GM18508 (cell line): ENCODE data around the gene PPP1R16B.
A peak's percentile ranks its signal among the peaks of the same experiment; 100 is the strongest.
"Not testable (repeated sequence)": the region's sequence is repeated elsewhere in the genome, so short reads cannot be mapped to it uniquely, and the experiment has no call there.

Experiments used
- ATAC-seq: cut with Tn5 transposase; IDR thresholded peaks from one replicate; pipeline ENCODE4 v1.9.1; 2021; ENCODE audit warnings: moderate number of reproducible peaks; ENCODE audit not compliant: insufficient read depth, unreplicated experiment

The PPP1R16B gene

DNA sequence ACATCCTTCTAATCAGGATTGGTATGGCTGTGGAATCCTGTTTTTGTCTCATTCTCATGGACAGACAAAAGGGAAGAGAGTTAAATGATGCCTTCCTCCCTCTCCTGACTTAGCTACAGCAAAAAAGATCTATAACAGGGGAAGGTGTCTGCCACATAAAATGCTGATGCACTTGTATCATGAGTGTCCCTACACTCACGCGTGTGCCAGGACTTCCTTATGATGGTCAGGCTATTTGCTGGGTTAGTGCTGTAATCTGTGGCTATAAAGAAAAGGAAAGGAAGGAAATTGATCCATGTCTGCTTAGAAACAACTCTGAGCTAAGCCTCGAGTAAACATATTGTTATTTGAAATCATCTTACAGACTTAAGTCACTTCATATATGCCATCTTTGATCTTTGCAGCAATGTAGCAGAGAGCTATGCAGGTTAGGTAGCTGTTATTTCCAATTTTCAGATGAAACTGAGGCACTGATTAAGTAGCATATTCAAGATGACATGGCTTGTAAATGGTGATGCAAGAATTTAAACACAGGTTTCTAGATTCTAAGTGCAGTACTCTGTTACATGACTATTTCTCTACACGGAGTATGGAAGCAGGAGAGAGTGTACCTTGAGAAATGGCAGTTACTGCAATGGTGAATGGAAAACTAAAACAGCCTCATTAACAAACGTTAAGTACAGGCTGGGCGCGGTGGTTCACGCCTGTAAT is 148.3 kb downstream of the PPP1R16B start:
- ATAC-seq = no peak

DNA sequence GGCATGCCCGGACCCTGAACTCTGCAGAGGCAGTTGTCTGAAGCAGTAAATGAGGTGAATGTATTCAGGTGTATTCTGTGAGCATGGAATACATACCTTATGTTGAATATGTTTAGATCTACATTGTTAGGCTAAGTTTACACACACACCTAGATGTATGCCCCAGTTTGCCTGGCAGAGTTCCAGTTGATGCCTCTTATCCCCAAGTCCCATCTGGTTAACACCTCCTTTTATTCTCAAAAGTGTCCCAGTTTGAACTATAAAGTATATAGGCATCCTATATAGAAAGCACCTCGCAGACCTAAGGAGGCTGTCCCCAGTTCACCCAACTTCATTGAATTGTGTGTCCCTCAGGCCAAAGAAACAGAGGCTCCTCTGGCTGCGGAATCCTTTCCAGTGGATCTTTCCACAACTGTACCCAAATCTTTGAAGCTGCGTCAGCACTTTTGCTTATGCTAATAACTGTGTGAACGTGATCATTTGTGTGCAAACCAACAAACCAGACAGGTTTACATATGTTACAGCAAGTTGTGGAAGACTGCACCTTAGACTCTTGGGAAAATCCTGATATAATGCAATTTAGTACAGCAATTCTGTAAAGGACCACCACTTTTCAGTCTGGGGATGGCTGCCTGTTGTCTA is 151.9 kb downstream of the PPP1R16B start:
- no peak for ATAC-seq

DNA sequence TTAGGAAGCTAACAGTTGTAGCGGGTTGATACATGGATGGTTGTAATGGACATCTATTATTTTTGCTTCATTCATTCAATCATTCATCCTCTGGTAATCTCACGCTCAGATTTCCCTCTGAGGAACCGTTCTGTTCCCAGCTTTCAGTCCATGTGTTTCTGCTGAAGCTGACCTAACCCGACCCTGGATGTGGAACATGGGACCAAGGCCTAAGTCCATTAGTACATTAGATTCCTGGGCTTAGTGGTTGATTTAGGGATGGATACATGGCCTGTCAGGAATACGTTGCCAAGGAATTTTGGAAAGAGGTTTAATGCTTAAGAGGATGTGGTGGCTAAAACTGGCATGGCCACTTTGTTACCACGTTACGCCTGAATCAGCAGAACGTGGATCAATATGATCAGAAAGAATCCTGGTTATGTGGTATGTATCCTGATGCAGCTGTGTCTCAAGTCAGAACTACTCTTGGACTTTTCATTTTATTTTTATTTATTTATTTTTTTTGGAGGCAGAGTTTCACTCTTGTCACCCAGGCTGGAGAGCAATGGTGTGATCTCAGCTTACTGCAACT is 152.5 kb downstream of the PPP1R16B start:
- no peak for ATAC-seq

DNA sequence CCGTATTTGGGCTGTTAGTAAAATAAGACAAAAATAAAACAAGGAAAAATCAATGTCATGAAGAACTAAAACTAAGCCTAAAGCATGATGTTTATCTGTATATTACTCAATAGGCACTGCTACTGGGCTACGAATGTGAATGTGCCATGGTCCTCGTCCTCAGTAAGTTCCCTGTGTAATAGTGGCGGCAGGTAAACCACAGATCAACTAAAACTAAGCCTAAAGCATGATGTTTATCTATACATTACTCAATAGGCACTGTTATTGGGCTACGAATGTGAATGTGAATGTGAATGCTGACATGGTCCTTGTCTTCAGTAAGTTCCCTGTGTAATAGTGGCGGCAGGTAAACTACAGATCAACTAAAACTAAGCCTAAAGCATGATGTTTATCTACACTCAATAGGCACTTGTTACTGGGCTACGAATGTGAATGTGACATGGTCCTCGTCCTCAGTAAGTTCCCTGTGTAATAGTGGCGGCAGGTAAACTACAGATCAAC is 154.7 kb downstream of the PPP1R16B start:
- ATAC-seq = not testable (repeated sequence)

DNA sequence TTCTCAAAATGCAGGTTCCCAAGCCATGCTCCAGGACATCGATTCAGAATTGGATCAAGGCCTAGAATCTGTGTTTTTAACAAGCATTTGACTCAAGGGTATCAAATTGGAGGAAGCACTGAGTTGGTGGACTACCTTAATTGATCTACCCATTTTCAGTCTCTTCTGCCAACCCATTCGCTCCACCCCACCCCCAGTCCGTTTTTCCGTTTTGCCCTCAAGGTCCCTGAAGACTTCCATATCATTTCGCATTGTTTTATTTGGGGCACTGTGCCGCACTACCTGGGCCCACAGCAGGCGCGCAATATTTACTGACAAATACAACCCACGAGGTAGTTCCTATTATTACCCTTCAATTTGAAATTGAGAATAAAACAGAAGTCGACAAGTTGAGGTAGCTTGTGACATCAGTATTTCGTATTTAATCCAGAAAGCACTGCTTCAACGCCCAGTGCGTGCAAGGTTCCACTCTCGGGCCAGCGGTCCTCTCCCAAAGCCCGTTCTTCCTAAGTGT is 156.1 kb downstream of the PPP1R16B start:
- ATAC-seq = no peak

DNA sequence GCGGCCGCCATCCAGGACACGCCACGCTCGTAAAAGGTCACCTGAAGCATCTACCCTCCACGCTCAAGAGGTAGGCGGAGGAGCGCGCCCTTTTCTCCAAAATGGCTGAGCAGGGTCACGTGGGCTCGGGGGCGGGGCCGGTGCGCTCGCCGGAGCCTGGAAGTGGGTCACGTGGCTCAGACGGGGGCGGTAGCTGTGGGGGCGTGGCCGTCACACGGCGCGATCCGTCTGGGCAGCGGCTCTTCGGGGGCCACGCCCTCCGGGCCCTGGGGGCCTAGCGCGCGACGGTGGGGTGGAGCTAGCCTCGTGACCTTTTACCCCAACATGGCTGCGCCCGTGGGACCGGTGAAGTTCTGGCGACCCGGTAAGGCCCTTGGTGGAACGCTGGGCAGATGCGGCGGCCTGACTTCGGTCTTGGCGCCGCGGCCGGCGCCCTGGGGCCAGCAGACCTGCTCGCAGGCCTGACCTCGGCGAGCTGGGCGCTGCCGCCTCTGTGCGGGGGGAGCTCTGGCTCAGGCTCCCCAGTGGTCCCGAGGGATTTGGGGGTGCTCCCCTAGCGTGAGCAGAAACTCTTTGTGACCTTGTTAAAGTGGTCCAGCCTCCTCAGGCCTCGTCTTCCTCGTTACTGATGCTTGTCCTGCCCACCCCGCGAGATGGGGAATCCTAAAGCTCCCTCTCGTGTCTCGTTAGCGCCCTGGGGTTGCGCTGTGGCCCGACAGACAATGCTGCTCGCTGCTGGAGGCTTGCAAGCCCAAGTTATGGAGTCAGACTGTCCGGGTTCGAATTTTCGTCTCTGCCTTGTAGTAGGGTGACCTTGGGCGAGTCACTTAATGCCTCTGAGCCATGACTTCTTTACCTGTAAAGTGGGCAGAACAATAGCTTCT is 156.8 kb downstream of the PPP1R16B start, which contains the start of gene DHX35:
Gene DHX35, plus strand, starts transcription at position 301 of the 884 bp plus-strand sequence. Its CDS starts 24 bp downstream, at position 325.
- peak; percentile 53 for ATAC-seq

DNA sequence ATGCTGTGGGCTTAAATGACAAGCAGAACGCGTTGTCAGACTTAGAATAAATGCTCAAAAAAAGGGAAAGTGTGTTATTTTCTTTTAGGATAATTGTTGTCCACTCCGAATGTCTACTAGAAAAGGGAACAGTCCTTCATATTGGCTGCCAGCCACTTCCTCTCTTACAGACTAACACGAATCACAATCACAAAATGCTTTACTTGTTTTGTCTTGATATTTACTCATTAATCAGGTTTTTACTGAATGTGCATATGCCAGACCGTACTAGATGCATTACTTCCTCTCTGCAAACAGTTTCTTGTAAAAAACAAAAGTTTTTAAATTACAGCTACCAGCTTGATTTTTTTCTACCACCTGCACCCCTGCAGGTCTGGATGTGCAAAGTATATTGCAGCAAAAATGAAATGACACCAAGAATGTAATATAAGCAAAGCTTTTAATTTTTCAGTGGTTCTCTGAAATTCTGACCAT is 157.5 kb downstream of the PPP1R16B start:
- ATAC-seq = no peak

DNA sequence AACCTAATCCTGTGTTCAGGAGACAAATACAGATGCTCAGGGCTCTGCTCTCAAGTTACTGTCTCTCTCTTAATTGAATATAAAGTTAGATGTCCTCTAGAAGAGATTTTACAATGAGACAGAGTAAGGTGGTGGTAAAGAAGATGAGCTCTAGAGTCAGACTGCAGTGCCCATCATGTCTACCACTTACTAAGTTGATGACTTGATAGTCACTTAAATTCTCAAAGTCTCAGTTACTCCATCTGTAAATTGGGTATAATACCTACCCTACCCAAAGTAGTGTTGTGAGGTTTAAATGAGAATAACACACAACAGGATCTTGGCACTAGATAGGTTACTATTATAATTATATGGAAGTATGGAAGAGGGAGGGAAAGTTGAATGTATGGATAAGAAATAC is 158.2 kb downstream of the PPP1R16B start:
- no peak for ATAC-seq

DNA sequence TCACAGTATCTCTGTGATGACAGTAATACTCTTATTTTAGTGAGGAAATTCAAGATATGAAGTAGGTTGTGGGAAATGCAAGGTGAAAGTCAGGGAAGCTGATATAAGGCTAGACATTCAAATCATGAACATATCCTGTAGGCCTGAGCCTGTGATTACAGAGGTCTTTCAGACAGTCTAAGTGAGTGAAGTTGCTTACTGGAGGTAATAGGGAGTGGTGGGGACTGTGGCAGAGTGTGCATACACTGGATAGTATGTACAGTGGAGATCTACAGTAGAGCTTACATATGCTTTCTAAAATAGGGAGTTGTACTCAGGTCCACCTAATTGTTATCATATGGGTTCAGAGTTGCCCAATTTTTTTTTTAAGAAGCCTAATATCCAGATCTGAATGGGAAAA is 159.8 kb downstream of the PPP1R16B start:
- ATAC-seq = no peak

DNA sequence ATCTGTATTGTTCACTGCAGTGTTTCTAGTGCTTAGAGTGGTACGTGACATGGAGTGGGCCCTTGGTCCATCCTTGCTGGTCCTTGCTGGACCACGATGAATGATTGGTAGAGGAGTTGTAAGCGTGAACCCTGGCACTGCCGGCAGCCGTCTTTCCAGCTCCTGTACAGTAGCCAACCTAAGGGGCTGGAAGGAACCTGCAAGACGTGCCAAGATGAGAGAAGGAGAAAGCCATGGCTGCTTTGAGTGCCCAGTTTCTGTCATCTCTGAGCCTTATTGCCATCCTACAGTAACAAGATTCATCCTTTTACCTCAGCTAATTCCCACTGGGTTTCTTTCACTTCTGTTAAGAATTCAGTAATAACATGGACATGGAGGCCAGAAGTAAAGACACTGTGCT is 162.6 kb downstream of the PPP1R16B start:
- no peak for ATAC-seq

DNA sequence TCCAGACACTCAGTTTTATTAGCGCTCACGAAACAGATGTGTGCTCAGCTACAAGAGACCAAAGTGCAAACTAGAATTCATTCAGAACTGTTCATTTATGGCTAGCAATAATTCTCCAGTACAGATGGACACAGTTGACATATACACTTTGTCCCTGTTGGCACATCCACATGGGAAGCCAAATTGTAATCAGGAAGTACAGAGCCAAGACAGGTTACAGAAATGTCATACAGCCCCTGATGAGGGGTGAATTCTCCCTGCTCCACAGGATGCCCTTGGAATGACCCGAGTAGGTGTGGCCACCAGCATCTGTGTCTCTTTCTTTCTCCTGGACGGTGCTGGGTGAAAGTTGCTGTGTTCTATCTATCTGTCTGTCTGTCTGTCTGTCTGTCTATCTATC is 164.2 kb downstream of the PPP1R16B start:
- ATAC-seq = no peak

DNA sequence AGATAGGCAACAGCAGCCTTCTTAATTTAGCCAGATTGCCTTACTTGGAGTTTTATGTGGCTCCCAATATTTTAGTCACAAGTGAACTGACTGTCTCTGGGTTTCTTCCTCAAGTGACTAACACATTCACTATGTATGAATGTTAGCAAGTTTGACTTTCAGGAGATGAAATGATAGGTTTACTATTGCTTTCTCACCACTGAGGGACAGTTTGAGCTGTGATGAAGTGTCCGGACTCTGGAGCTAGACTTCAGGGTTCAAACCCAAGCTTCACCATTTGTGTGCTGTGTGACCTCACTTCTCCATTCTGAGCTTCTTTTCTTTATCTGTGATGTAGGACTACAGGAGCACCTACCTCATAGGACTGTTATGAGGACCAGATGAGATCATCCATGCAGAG is 164.8 kb downstream of the PPP1R16B start:
- no peak for ATAC-seq
